Measurements from ENCODE around the gene UNC5A. TPM values are rescaled to one million over a fixed set of nuclear protein-coding genes. Genes with fewer than 3 reads are reported as not detected.

UNC5A gene
- total RNA-seq, 4 donors from 2014 or later: 0.19 TPM; not detected in 3

DNA sequence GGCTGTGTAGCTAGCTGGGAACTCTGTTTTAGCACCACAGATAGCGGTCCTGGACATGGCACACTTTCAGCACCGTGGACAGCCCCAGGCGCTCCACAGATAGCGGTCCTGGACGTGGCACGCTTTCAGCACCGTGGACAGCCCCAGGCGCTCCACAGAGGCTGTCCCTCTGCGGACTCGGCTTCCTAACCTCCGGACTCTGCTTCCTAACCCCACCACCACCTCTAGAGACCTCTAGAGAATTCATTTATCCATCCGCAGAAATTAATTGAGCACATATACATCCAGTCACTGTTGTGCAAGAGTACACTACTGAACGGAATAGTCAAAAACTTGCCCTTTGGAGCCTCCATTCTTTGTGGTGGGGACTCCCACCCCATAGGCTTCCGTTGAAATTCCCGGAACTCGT lies 27.4 kb downstream of the UNC5A start:
- WGBS, 2 donors: 24 to 37% methylated on average over 5 to 16 of the region's 16 CpGs
- no peaks in the 10 kb centered on the region for H3K4me1 ChIP-seq
- H3K27me3 ChIP-seq: peaks cover 0 to 74% (median 0%) of the 10 kb centered on the region in 4 donors
- TF ChIP-seq, protein P1, sequence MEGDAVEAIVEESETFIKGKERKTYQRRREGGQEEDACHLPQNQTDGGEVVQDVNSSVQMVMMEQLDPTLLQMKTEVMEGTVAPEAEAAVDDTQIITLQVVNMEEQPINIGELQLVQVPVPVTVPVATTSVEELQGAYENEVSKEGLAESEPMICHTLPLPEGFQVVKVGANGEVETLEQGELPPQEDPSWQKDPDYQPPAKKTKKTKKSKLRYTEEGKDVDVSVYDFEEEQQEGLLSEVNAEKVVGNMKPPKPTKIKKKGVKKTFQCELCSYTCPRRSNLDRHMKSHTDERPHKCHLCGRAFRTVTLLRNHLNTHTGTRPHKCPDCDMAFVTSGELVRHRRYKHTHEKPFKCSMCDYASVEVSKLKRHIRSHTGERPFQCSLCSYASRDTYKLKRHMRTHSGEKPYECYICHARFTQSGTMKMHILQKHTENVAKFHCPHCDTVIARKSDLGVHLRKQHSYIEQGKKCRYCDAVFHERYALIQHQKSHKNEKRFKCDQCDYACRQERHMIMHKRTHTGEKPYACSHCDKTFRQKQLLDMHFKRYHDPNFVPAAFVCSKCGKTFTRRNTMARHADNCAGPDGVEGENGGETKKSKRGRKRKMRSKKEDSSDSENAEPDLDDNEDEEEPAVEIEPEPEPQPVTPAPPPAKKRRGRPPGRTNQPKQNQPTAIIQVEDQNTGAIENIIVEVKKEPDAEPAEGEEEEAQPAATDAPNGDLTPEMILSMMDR (IDR thresholded peaks at IDR 0.05): no peak
- no peak for TF ChIP-seq POLR2A (IDR thresholded peaks at IDR 0.05)
- H3K9me3 ChIP-seq: no peaks in the 10 kb centered on the region
- H3K27ac ChIP-seq: no peak overlapping the region
- intact Hi-C loops (cut with DNase I): no loop called here
- H3K4me3 ChIP-seq: no peak overlapping the region
- no peak for DNase-seq
- no peaks in the 10 kb centered on the region for H3K36me3 ChIP-seq

DNA sequence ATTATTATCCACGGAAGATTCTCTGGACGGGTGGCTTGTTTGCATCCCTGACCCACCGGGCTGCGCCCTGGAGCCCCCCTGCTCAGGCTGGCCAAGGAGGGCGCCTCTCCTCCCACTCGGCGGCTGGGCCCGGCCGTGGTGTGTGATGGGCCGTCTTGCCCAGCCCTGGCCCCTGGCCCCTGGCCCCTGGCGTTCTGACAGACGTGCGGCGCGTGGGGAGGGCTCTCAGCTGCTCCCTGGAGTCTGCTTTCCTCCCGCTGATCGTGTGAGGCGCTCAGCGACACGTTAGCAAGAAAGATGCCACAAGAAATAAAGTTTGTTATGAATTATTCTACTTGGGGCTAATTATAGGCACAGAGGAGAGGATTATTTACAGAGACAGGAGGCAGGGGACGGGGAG lies 33.3 kb downstream of the UNC5A start:
- 30 to 45% methylated on average over 5 to 7 of the region's 21 CpGs for WGBS, 2 donors
- Histone ChIP-seq H3K36me3 (no peaks in the 10 kb centered on the region), H3K27me3 (peaks cover 0 to 98% (median 0%) of the 10 kb centered on the region in 4 donors), H3K4me1 (no peaks in the 10 kb centered on the region), H3K4me3 (no peak overlapping the region), H3K9me3 (no peaks in the 10 kb centered on the region), H3K27ac (no peak overlapping the region)
- no peak for DNase-seq
- intact Hi-C loops (cut with DNase I): no loop called here
- TF ChIP-seq, protein P1 (IDR thresholded peaks at IDR 0.05): no peak
- no peak for TF ChIP-seq POLR2A (IDR thresholded peaks at IDR 0.05)

DNA sequence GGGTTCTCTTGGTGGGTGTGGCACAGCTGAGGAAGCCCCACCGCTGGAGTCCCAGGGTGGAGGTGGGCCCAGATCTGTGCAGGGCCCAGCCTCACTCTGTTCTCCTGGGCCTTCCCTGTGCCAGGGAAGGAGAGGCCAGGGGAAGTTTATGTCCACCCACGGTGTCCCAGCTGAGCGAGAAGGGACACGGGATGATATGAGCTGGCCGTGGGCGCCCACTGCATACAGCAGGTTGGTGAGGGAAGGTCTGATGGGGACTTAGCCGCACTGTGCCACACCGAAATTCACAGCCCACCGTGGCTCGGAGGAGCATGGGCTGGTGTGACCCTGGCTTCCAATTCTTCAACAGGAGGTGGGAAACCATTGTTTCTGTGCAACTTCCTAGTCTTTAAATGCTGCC lies 33.9 kb downstream of the UNC5A start:
- intact Hi-C loops (cut with DNase I): no loop called here
- no peak for DNase-seq
- H3K27me3 ChIP-seq: peaks cover 0 to 98% (median 0%) of the 10 kb centered on the region in 4 donors
- H3K4me3 ChIP-seq: no peak overlapping the region
- no peaks in the 10 kb centered on the region for H3K9me3 ChIP-seq
- H3K27ac ChIP-seq: no peak overlapping the region
- H3K4me1 ChIP-seq: no peaks in the 10 kb centered on the region
- TF ChIP-seq, protein P1 (IDR thresholded peaks at IDR 0.05): no peak
- no peak for TF ChIP-seq POLR2A (IDR thresholded peaks at IDR 0.05)
- no peaks in the 10 kb centered on the region for H3K36me3 ChIP-seq
- 66 to 77% methylated on average over 5 to 8 of the region's 10 CpGs for WGBS, 2 donors

DNA sequence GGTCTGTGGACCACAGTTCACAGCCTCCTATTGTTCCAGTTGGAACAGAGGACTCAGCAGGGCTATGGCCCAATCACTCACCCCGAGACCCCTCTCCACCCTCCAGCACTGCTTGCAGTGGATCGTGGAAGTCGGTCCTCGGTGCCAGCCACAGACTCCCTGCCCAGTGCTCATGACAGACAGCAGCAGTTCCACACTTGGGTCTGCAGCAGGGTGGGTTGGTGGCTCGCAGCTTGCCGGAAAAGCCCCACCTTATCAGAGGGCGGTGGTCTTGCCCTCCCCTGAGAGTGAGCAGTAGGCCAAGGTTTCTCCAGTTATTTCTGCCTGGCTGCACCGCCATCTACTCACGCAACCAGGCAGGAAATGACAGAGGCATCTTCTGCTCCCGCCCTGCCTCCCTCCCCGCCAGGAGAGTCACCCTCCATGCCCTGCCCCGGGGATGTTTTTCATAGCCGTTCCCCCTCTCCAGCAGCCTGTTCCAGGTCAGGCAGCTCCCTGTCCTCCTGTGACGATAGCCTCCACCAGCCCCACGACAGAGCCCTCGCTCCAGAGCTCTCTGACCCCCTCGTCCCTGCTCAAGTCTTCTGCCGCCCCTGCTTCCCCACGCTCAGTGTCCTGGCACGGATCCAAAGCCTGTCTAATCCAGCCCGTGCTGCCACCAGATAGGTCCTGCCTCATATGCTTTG lies 34.5 kb downstream of the UNC5A start:
- DNase-seq: no peak
- TF ChIP-seq POLR2A (IDR thresholded peaks at IDR 0.05): no peak
- TF ChIP-seq, protein P1 (IDR thresholded peaks at IDR 0.05): no peak
- H3K27me3 ChIP-seq: peaks cover 0 to 100% (median 0%) of the 10 kb centered on the region in 4 donors

DNA sequence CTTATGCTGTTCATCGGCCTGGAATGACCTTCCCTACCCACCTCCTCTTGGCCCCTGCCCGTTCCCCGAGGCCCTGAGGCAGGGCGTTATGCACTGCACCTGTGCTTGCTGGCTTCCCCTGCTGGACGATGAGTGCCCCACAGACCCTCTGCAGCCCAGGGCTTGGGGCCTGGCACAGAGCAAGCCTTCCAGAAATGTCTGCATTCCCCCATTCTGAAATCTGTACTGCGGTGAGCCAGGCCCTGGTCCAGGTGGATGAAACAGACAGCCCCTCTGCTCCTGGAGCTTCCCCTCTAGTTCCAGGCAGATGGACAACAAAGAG lies 35.0 kb downstream of the UNC5A start:
- no peak overlapping the region for H3K4me3 ChIP-seq
- no peaks in the 10 kb centered on the region for H3K9me3 ChIP-seq
- peaks cover 0 to 100% (median 0%) of the 10 kb centered on the region in 4 donors for H3K27me3 ChIP-seq
- H3K4me1 ChIP-seq: no peaks in the 10 kb centered on the region
- H3K36me3 ChIP-seq: no peaks in the 10 kb centered on the region
- DNase-seq: no peak
- intact Hi-C loops (cut with DNase I): no loop called here
- no peak overlapping the region for H3K27ac ChIP-seq
- WGBS, 2 donors: 29 to 60% methylated on average over 1 to 4 of the region's 6 CpGs
- no peak for TF ChIP-seq POLR2A (IDR thresholded peaks at IDR 0.05)
- TF ChIP-seq, protein P1 (IDR thresholded peaks at IDR 0.05): no peak

More for the DNA sequence above, 34.5 kb downstream of the UNC5A start:
- 40 to 52% methylated on average over 14 to 18 of the region's 21 CpGs for WGBS, 2 donors
- H3K9me3 ChIP-seq: no peaks in the 10 kb centered on the region
- no peak overlapping the region for H3K4me3 ChIP-seq
- no peaks in the 10 kb centered on the region for H3K4me1 ChIP-seq
- intact Hi-C loops (cut with DNase I): no loop called here
- no peak overlapping the region for H3K27ac ChIP-seq
- no peaks in the 10 kb centered on the region for H3K36me3 ChIP-seq
